Measurements from ENCODE around the gene CEP126.
"Not testable (repeated sequence)": the region's sequence is repeated elsewhere in the genome, so short reads cannot be mapped to it uniquely, and the experiment has no call there.

DNA sequence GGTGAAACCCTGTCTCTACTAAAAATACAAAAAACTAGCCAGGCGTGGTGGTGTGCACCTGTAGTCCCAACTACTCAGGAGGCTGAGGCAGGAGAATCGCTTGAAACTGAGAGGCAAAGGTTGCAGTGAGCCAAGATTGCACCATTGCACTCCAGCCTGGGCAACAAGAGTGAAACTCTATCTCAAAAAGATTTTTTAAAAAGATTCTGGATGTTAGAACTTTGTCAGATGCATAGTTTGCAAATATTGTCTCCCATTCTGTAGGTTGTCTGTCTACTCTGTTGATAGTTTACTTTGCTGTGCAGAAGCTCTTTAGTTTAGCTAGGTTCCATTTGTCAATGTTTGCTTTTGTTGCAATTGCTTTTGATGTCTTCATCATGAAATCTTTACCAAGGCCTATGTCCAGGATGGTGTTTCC lies 79.3 kb downstream of the CEP126 start:
- TF ChIP-seq, protein P1, sequence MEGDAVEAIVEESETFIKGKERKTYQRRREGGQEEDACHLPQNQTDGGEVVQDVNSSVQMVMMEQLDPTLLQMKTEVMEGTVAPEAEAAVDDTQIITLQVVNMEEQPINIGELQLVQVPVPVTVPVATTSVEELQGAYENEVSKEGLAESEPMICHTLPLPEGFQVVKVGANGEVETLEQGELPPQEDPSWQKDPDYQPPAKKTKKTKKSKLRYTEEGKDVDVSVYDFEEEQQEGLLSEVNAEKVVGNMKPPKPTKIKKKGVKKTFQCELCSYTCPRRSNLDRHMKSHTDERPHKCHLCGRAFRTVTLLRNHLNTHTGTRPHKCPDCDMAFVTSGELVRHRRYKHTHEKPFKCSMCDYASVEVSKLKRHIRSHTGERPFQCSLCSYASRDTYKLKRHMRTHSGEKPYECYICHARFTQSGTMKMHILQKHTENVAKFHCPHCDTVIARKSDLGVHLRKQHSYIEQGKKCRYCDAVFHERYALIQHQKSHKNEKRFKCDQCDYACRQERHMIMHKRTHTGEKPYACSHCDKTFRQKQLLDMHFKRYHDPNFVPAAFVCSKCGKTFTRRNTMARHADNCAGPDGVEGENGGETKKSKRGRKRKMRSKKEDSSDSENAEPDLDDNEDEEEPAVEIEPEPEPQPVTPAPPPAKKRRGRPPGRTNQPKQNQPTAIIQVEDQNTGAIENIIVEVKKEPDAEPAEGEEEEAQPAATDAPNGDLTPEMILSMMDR (IDR thresholded peaks at IDR 0.05; ENCODE audit: insufficient read depth, low read depth, low read length), result not testable (repeated sequence)
- not testable (repeated sequence) for TF ChIP-seq EZH2 (IDR thresholded peaks at IDR 0.05; ENCODE audit: insufficient read depth, low read length)

All from astrocyte (in vitro differentiated cells and primary cell).